Left ventricle myocardium inferior (tissue), 1 donor: Measurements from ENCODE around the gene RAD18. TPM values are rescaled to one million over a fixed set of nuclear protein-coding genes. Genes with fewer than 3 reads are reported as not detected.

Experiments
- DNase-seq: peaks from one replicate; pipeline ENCODE4 v3.0.0-alpha.2; 2020
- H3K27ac ChIP-seq: fragments of 200-600 bp; replicated peaks from 2 replicates; pipeline ENCODE4 v1.8.0; 2021
- H3K27me3 ChIP-seq: fragments of 200-600 bp; 2 replicates; pipeline ENCODE4 v1.8.0; 2021; ENCODE audit warnings: low read depth
- H3K36me3 ChIP-seq: fragments of 200-600 bp; 2 replicates; pipeline ENCODE4 v1.8.0; 2021
- H3K4me1 ChIP-seq: fragments of 200-600 bp; 2 replicates; pipeline ENCODE4 v1.8.0; 2021
- H3K4me3 ChIP-seq: fragments of 200-600 bp; 2 replicates; pipeline ENCODE4 v1.8.0; 2021; ENCODE audit warnings: mild to moderate bottlenecking, moderate library complexity
- H3K9me3 ChIP-seq: fragments of 200-600 bp; replicated peaks from 2 replicates; pipeline ENCODE4 v1.8.0; 2021
- intact Hi-C: fragments of 100-400 bp; cut with micrococcal nuclease; formaldehyde crosslinking; loops from one replicate; pipeline ENCODE4 v1.11.0; 2022
- long read RNA-seq: library from polyadenylated mRNA; unstranded; transcript quantifications from one replicate; pipeline ENCODE4 v2.0.0, GENCODE V29; 2021
- total RNA-seq: library from RNA; stranded (reverse); fragmentation: NEBNext Ultra II Directional; extraction: Animal tissue kit (Norgen Biotek cat#: 25700); gene quantifications from one replicate; pipeline ENCODE4 v1.2.1, GENCODE V29; 2021
- TF ChIP-seq, protein P1 (sequence below): fragments of 200-600 bp; IDR thresholded peaks from 2 replicates; pipeline ENCODE4 v1.8.0; 2021; ENCODE audit warnings: antibody characterized with exemption, mild to moderate bottlenecking, borderline replicate concordance
- donor health status: DM: no; HTN: yes; CAD: no; lungs with severe emphysema.

RAD18 gene
- total RNA-seq = 6.8 TPM
- long read RNA-seq, partial matches to known transcripts = 0 of 6 reads
- long read RNA-seq, other reads (novel, unspliced or antisense) = 6 of 6 reads

GRCh38 chr3:8963137-8963853 lies at the start of gene RAD18:
RAD18 (minus strand) TSS chr3:8963472; CDS start chr3:8963385, 87 bp downstream.
- H3K36me3 ChIP-seq = no peaks in the 10 kb centered on the region
- TF ChIP-seq, protein P1, sequence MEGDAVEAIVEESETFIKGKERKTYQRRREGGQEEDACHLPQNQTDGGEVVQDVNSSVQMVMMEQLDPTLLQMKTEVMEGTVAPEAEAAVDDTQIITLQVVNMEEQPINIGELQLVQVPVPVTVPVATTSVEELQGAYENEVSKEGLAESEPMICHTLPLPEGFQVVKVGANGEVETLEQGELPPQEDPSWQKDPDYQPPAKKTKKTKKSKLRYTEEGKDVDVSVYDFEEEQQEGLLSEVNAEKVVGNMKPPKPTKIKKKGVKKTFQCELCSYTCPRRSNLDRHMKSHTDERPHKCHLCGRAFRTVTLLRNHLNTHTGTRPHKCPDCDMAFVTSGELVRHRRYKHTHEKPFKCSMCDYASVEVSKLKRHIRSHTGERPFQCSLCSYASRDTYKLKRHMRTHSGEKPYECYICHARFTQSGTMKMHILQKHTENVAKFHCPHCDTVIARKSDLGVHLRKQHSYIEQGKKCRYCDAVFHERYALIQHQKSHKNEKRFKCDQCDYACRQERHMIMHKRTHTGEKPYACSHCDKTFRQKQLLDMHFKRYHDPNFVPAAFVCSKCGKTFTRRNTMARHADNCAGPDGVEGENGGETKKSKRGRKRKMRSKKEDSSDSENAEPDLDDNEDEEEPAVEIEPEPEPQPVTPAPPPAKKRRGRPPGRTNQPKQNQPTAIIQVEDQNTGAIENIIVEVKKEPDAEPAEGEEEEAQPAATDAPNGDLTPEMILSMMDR = no peak
- H3K9me3 ChIP-seq = no peaks in the 10 kb centered on the region
- H3K4me1 ChIP-seq = peaks cover 16% of the 10 kb centered on the region
- peak; percentile 90 for DNase-seq
- H3K27me3 ChIP-seq = peaks cover 9% of the 10 kb centered on the region
- H3K4me3 ChIP-seq = peak within 1 kb of the TSS; percentile 83
- intact Hi-C loops = no loop called here
- peak within 1 kb of the TSS; percentile 70 for H3K27ac ChIP-seq

DNA sequence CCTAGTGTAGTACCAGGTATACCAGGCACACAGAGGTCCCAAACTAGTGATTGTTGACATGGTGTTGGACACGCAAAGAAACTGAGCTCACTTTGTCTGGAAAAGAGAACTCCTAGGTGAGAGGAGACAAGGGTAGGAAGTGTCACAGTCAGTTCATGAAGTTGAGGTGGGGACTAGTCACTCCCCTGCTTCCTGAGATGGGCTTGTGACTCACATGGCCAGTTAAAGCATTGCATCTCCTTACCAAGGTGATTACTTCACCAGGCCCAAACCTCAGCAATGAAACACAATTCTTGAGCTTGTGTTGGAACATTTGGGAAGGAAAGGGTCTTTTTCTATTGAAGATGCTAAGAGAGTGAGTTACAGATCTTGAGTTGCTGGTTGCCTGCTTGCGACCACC lies 49.2 kb upstream of the RAD18 start:
- intact Hi-C loops = no loop called here
- Histone ChIP-seq H3K36me3 (no peaks in the 10 kb centered on the region), H3K27me3 (no peaks in the 10 kb centered on the region), H3K4me3 (no peak overlapping the region), H3K9me3 (no peaks in the 10 kb centered on the region), H3K27ac (no peak overlapping the region), H3K4me1 (no peaks in the 10 kb centered on the region)
- DNase-seq = no peak
- TF ChIP-seq, protein P1 = no peak

- intact Hi-C loops = no loop called here
- Histone ChIP-seq H3K9me3 (no peaks in the 10 kb centered on the region), H3K27ac (no peak overlapping the region), H3K36me3 (no peaks in the 10 kb centered on the region), H3K27me3 (no peaks in the 10 kb centered on the region), H3K4me1 (no peaks in the 10 kb centered on the region), H3K4me3 (no peak overlapping the region)
- TF ChIP-seq, protein P1 = no peak
- no peak for DNase-seq
These were observed 46.8 kb upstream of the RAD18 start for GRCh38 chr3:9009976-9010545.

DNA sequence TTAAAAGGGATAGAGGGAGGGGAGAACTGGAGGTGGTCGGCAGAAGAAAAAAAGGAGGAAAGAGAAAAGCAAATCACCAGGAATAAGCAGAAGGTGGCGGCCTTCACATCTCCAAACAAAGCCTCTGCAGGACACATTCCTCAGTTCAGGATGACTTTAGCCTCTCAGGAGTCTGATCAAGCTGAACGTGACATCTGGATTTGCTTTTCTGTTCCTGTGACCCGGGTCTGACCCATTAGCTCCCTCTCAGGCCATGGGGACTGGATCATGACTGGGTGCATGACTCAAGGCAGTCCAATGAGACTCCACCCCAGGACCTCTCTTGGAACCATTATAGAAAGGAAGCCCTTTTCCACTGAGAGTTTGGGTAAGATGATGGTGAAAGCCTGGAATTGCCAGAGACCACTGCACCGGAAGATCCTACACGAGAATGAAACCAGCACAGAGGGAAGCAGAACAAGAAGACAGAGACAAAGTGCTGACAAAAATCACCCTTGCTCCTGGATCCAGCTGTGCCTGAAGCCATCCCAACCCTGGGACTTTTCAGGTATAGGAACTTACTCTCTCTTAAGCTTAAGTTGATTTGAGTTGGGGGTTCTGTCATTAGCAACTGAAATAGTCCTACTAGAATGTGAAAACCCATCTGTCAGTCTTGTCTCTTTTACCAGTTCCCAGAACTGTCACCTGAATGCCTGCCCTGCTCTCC lies 45.4 kb upstream of the RAD18 start:
- Histone ChIP-seq H3K4me3 (no peak overlapping the region), H3K36me3 (no peaks in the 10 kb centered on the region), H3K4me1 (no peaks in the 10 kb centered on the region), H3K9me3 (no peaks in the 10 kb centered on the region), H3K27ac (no peak overlapping the region), H3K27me3 (no peaks in the 10 kb centered on the region)
- no peak for DNase-seq
- TF ChIP-seq, protein P1 = no peak
- intact Hi-C loops = no loop called here

DNA sequence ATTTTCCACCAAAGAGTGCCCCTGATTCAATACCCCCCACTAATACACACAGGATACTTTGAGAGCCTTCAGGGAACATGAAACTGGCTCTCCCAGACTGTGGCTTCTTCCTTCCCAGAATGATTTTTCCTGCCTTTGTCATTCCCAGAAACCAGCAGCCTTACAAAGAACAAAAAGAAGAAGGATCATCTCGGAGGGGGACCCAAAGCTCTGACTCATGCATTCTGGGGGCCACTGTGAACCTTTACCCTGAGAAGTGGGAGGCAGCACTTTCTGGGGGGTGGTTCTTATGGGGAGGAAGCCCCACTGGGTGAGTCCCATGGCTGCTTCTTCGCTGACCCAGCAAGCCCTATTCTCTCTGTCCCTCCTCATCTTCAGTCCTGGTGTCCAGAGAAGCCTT lies 44.7 kb upstream of the RAD18 start:
- Histone ChIP-seq H3K4me3 (no peak overlapping the region), H3K4me1 (no peaks in the 10 kb centered on the region), H3K9me3 (no peaks in the 10 kb centered on the region), H3K36me3 (no peaks in the 10 kb centered on the region), H3K27ac (no peak overlapping the region), H3K27me3 (no peaks in the 10 kb centered on the region)
- no peak for DNase-seq
- intact Hi-C loops = no loop called here
- TF ChIP-seq, protein P1 = no peak
